ENCODE results near the gene GEMIN5. TPM values are rescaled to one million over a fixed set of nuclear protein-coding genes. Genes with fewer than 3 reads are reported as not detected.

The GEMIN5 gene
- total and polyA plus RNA-seq, 2 donors from 2014 or later = 3.5 to 14.8 TPM

DNA sequence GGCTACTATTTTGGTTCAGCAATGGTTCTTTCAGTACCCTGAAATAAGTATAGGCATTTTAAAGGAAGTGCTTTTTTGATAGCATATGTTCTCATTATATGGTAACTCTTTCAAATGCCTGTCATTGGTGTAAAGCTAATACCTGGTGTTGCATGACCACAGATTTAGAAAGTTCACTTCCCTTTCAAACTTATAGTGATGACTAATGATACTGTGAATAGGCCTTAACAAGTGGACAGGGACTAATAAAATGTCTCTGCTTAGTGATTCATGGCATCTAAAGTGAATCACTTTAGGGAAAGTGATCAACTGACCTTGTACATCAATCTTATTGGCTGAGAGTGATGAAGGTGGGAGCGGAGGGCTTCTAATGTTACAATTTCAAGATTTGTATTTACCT, 24.5 kb upstream of the GEMIN5 start:
- no peak for FAIRE-seq
- H3K27me3 ChIP-seq (ENCODE audit: control insufficient read depth, insufficient read depth, low read length) = no peaks in the 10 kb centered on the region

DNA sequence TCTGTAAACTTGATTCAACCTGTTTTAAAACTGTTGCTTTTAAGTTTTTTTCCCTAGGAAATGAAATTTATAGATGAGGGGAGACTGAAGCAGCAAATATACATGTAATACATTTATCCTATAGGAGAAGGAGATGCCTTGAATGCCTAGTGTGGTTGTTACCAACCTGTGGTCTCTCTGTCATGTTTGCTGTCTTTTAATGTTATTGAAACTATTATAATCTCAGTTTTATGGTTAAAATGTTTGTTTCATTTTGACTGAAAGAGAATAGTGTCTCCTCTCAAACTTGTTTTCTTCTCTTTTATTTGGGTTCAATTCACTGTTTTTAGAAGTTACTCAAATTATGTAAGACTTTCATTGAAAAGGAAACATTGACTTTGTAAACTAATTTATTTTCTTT, 18.7 kb upstream of the GEMIN5 start:
- H3K4me3 ChIP-seq (ENCODE audit: low read length in 3 of 3) = no peak overlapping the region
- DNase-seq (no peak), FAIRE-seq (no peak)
- peaks cover 6 to 15% (median 8%) of the 10 kb centered on the region in 3 donors for H3K36me3 ChIP-seq (ENCODE audit: control insufficient read depth in 2 of 3, insufficient read depth in 3 of 3, low read length in 3 of 3)
- TF ChIP-seq, protein P1, sequence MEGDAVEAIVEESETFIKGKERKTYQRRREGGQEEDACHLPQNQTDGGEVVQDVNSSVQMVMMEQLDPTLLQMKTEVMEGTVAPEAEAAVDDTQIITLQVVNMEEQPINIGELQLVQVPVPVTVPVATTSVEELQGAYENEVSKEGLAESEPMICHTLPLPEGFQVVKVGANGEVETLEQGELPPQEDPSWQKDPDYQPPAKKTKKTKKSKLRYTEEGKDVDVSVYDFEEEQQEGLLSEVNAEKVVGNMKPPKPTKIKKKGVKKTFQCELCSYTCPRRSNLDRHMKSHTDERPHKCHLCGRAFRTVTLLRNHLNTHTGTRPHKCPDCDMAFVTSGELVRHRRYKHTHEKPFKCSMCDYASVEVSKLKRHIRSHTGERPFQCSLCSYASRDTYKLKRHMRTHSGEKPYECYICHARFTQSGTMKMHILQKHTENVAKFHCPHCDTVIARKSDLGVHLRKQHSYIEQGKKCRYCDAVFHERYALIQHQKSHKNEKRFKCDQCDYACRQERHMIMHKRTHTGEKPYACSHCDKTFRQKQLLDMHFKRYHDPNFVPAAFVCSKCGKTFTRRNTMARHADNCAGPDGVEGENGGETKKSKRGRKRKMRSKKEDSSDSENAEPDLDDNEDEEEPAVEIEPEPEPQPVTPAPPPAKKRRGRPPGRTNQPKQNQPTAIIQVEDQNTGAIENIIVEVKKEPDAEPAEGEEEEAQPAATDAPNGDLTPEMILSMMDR (IDR thresholded peaks at IDR 0.05; ENCODE audit: borderline replicate concordance, extremely low read depth, insufficient read depth) = no peak
- intact Hi-C loops (cut with DNase I) = no loop called here
- no peak overlapping the region for H3K9ac ChIP-seq (ENCODE audit: low read length in 3 of 3)
- no peaks in the 10 kb centered on the region for H3K9me3 ChIP-seq (ENCODE audit: control insufficient read depth in 2 of 3, insufficient read depth in 1 of 3, low read length in 3 of 3)
- no peak overlapping the region for H3K27ac ChIP-seq (ENCODE audit: low read depth in 2 of 2, low read length in 2 of 2)
- H3K4me1 ChIP-seq (ENCODE audit: control insufficient read depth in 2 of 3, insufficient read depth in 2 of 3, low read depth in 1 of 3, low read length in 3 of 3) = no peaks in the 10 kb centered on the region
- H3K27me3 ChIP-seq (ENCODE audit: control insufficient read depth, insufficient read depth, low read length) = no peaks in the 10 kb centered on the region

More for the DNA sequence above, 24.5 kb upstream of the GEMIN5 start:
- intact Hi-C loops (cut with DNase I) = no loop called here
- Histone ChIP-seq H3K4me1 (ENCODE audit: control insufficient read depth in 2 of 3, insufficient read depth in 2 of 3, low read depth in 1 of 3, low read length in 3 of 3) (no peaks in the 10 kb centered on the region), H3K9ac (ENCODE audit: low read length in 3 of 3) (no peak overlapping the region), H3K36me3 (ENCODE audit: control insufficient read depth in 2 of 3, insufficient read depth in 3 of 3, low read length in 3 of 3) (peaks cover 6 to 18% (median 15%) of the 10 kb centered on the region in 3 donors), H3K4me3 (ENCODE audit: low read length in 3 of 3) (no peak overlapping the region), H3K27ac (ENCODE audit: low read depth in 2 of 2, low read length in 2 of 2) (no peak overlapping the region), H3K9me3 (ENCODE audit: control insufficient read depth in 2 of 3, insufficient read depth in 1 of 3, low read length in 3 of 3) (no peaks in the 10 kb centered on the region)
- DNase-seq = no peak
- TF ChIP-seq, protein P1 (IDR thresholded peaks at IDR 0.05; ENCODE audit: borderline replicate concordance, extremely low read depth, insufficient read depth) = no peak

DNA sequence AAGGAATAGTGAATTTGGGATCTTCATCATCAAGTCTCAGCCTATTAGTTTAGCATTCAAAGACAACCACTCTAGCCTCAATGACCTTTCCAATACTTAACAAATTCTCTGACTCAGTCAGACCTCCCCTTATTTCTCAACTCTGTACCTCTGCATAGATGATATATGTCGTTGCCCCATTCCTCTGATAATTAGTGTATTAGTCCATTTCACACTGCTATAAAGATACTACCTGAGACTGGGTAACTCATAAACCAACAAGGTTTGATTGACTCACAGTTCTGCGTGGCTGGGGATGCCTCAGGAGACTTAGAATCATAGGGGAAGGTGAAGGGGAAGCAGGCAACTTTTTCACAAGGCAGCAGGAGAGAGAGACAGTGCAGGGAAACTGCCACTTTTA, 11.8 kb upstream of the GEMIN5 start:
- Histone ChIP-seq H3K4me1 (ENCODE audit: control insufficient read depth in 2 of 3, insufficient read depth in 2 of 3, low read depth in 1 of 3, low read length in 3 of 3) (no peaks in the 10 kb centered on the region), H3K4me3 (ENCODE audit: low read length in 3 of 3) (no peak overlapping the region), H3K27ac (ENCODE audit: low read depth in 2 of 2, low read length in 2 of 2) (no peak overlapping the region), H3K9me3 (ENCODE audit: control insufficient read depth in 2 of 3, insufficient read depth in 1 of 3, low read length in 3 of 3) (no peaks in the 10 kb centered on the region), H3K9ac (ENCODE audit: low read length in 3 of 3) (no peak overlapping the region), H3K27me3 (ENCODE audit: control insufficient read depth, insufficient read depth, low read length) (no peaks in the 10 kb centered on the region), H3K36me3 (ENCODE audit: control insufficient read depth in 2 of 3, insufficient read depth in 3 of 3, low read length in 3 of 3) (no peaks in the 10 kb centered on the region)
- intact Hi-C loops (cut with DNase I) = no loop called here
- DNase-seq = no peak
- TF ChIP-seq, protein P1 (IDR thresholded peaks at IDR 0.05; ENCODE audit: borderline replicate concordance, extremely low read depth, insufficient read depth) = no peak
- no peak for FAIRE-seq

DNA sequence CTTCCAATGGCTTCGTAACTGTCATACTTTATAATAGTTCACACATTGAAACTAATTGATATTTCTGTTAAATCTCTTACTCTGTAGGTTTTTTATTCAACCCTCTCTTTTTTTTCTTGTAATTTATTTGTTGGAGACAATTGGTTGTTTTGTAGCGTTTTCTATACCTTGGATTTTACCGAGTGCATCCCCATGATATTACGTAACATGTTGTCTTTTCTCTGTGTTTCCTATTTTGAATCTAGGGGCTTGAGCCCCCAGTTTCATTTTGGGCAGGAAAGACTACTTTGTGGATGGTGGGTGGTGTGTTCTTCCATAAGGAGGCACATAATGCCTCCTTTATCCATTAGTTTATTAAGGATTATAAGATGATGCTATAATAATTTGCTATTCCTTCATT, 10.3 kb upstream of the GEMIN5 start:
- TF ChIP-seq, protein P1 (IDR thresholded peaks at IDR 0.05; ENCODE audit: borderline replicate concordance, extremely low read depth, insufficient read depth) = no peak
- intact Hi-C loops (cut with DNase I) = no loop called here
- Histone ChIP-seq H3K4me1 (ENCODE audit: control insufficient read depth in 2 of 3, insufficient read depth in 2 of 3, low read depth in 1 of 3, low read length in 3 of 3) (no peaks in the 10 kb centered on the region), H3K36me3 (ENCODE audit: control insufficient read depth in 2 of 3, insufficient read depth in 3 of 3, low read length in 3 of 3) (no peaks in the 10 kb centered on the region), H3K9me3 (ENCODE audit: control insufficient read depth in 2 of 3, insufficient read depth in 1 of 3, low read length in 3 of 3) (no peaks in the 10 kb centered on the region), H3K27me3 (ENCODE audit: control insufficient read depth, insufficient read depth, low read length) (no peaks in the 10 kb centered on the region), H3K4me3 (ENCODE audit: low read length in 3 of 3) (no peak overlapping the region), H3K9ac (ENCODE audit: low read length in 3 of 3) (no peak overlapping the region), H3K27ac (ENCODE audit: low read depth in 2 of 2, low read length in 2 of 2) (no peak overlapping the region)
- FAIRE-seq (no peak), DNase-seq (no peak)
